ENCODE results near the gene TEN1. TPM values are rescaled to one million over a fixed set of nuclear protein-coding genes. Genes with fewer than 3 reads are reported as not detected.
A peak's percentile ranks its signal among the peaks of the same experiment; 100 is the strongest.

The TEN1 gene
- total and polyA plus RNA-seq, 8 donors = 19.3 to 32.2 (median 27.5) TPM

DNA sequence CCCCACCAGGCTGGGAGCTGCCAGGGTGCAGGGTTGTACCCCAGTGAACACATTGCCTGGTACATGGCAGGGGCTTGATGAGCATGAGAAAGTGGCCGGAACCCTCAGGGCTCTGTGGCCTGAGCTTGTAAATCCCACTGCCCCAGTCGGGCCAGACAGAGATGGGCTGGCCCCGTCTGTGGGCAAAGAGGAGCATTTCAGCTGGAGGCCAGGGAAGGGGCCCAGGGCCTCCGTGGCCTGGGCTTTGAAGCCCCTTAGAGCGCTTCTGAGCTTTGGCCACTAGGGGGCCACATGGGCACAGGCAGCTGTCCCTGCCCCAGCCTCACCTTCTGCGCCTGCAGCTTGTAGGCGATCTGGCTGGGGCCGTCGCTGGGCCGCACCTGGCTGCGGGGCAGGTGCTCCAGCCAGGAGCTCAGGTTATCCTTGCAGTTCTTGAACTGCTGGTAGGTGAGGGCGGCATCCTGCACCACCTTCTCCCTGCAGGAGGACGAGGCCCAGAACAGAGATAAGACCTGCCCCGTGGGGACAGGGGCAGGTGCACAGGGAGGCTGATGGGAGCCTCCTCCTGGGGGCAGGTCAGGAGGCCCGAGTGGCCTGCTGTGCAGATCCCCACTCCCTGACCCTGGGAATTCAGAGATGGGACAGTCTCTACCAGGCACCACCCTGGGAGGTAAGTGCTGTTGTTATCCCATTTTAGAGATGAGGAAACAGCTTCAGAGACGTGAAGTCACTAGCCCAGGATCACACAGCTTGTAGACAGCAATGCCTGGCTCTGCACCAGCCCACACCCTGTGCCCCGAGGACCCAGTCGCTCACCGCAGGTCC, 35.3 kb downstream of the TEN1 start:
- no peaks in the 10 kb centered on the region for H3K27me3 ChIP-seq
- peaks cover 0 to 3% of the 10 kb centered on the region in 2 donors for H3K4me1 ChIP-seq
- no peak overlapping the region for H3K4me3 ChIP-seq
- intact Hi-C loops (cut with DNase I) = no loop called here
- ATAC-seq (peak; percentile 95), DNase-seq (peak; percentile 46 to 91 (median 70))
- H3K36me3 ChIP-seq = peaks cover 0 to 21% of the 10 kb centered on the region in 2 donors
- H3K9me3 ChIP-seq = no peaks in the 10 kb centered on the region
- no peak overlapping the region for H3K27ac ChIP-seq
- TF ChIP-seq, protein P1, sequence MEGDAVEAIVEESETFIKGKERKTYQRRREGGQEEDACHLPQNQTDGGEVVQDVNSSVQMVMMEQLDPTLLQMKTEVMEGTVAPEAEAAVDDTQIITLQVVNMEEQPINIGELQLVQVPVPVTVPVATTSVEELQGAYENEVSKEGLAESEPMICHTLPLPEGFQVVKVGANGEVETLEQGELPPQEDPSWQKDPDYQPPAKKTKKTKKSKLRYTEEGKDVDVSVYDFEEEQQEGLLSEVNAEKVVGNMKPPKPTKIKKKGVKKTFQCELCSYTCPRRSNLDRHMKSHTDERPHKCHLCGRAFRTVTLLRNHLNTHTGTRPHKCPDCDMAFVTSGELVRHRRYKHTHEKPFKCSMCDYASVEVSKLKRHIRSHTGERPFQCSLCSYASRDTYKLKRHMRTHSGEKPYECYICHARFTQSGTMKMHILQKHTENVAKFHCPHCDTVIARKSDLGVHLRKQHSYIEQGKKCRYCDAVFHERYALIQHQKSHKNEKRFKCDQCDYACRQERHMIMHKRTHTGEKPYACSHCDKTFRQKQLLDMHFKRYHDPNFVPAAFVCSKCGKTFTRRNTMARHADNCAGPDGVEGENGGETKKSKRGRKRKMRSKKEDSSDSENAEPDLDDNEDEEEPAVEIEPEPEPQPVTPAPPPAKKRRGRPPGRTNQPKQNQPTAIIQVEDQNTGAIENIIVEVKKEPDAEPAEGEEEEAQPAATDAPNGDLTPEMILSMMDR (IDR thresholded peaks at IDR 0.05) = peak; percentile 97 to 98

DNA sequence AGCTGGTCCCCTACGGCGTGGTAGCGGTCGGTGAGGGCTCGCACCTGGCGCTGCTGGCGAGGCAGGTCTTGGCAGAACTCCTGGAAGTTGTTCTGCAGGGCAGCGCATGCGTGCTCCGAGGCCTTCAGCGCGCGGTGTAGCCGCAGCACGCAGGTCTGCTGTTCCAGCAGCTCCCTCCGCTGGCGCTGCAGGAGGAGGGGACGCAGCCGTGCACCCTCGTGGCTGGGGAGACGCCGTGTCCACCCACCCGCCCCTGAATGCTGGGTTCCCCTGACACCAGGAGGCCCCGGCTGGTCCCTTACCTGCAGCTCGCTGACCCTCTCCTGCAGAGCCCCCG, 35.9 kb downstream of the TEN1 start:
- Histone ChIP-seq H3K27me3 (no peaks in the 10 kb centered on the region), H3K4me1 (peaks cover 0 to 3% of the 10 kb centered on the region in 2 donors), H3K9me3 (no peaks in the 10 kb centered on the region), H3K36me3 (peaks cover 0 to 15% of the 10 kb centered on the region in 2 donors), H3K4me3 (no peak overlapping the region), H3K27ac (no peak overlapping the region)
- ATAC-seq (no peak), DNase-seq (peak in 1 of 4 donors; percentile 75)
- intact Hi-C loops (cut with DNase I) = no loop called here
- TF ChIP-seq, protein P1 (IDR thresholded peaks at IDR 0.05) = no peak

DNA sequence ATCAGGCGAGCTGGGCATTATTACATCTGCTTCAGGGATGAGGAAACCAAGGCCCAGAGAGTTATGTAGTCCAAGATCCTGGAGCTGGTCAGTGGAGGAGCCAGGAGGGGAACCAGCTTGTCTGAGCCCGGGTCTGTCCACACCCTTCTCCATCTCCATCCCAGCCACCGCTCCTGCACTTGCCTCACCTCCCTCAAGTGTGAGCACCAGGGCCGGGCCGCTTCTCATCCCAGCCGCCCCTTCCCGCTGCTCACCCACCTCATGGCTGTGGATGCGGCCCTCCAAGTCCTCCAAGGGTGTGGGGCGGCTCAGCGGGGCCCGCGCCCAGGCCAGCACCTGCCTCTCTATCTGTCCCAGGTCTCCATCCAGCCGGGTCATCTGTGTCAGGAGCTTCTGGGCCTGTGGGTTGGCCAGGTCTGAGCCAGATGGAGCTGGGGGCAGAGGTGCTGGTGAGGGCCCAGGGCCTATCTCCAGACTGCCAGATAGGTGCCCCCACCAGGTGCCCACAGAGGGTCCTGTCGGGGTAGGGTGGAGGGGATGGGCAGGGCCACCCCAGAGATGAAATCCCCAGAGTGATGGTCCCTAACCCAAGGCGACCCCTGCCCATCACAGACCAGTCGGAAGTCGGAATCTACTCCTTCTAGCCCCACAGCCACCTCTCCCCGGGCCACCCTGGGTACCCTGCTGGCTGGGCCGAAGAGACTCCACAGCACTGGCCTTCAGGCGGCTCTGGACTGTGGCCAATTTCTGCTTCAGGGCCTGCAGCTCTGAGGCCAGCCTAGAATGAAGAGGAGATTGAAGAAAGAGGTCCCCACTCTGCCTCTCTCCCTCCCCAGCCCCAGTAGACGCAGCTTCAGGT, 38.7 kb downstream of the TEN1 start:
- peaks cover 0 to 21% of the 10 kb centered on the region in 2 donors for H3K36me3 ChIP-seq
- DNase-seq (no peak), ATAC-seq (no peak)
- H3K4me3 ChIP-seq = no peak overlapping the region
- no peaks in the 10 kb centered on the region for H3K9me3 ChIP-seq
- peaks cover 0 to 14% of the 10 kb centered on the region in 2 donors for H3K27me3 ChIP-seq
- no peak overlapping the region for H3K27ac ChIP-seq
- TF ChIP-seq, protein P1 (IDR thresholded peaks at IDR 0.05) = no peak
- peaks cover 0 to 3% of the 10 kb centered on the region in 2 donors for H3K4me1 ChIP-seq
- intact Hi-C loops (cut with DNase I) = no loop called here

DNA sequence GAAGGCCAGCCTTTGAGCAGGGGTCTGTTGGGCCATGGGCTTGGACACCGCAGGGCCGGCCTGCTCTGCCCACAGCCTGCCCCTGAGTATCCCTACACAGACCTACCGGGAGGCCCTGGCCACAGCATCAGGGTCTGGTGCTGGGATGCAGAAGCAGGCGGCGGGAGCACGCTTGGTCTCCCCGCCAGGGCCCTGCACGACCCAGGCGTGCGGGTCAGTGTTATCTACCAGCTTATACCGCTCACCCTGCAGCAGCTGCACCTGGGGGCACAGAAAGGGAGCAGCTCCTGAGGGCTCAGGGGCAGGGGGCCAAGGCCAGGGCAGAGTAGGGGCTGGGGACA, 39.3 kb downstream of the TEN1 start:
- Histone ChIP-seq H3K4me3 (no peak overlapping the region), H3K27me3 (peaks cover 0 to 14% of the 10 kb centered on the region in 2 donors), H3K27ac (no peak overlapping the region), H3K4me1 (peaks cover 0 to 3% of the 10 kb centered on the region in 2 donors), H3K36me3 (peaks cover 0 to 27% of the 10 kb centered on the region in 2 donors), H3K9me3 (no peaks in the 10 kb centered on the region)
- TF ChIP-seq, protein P1 (IDR thresholded peaks at IDR 0.05) = no peak
- DNase-seq (no peak), ATAC-seq (no peak)
- intact Hi-C loops (cut with DNase I) = no loop called here

DNA sequence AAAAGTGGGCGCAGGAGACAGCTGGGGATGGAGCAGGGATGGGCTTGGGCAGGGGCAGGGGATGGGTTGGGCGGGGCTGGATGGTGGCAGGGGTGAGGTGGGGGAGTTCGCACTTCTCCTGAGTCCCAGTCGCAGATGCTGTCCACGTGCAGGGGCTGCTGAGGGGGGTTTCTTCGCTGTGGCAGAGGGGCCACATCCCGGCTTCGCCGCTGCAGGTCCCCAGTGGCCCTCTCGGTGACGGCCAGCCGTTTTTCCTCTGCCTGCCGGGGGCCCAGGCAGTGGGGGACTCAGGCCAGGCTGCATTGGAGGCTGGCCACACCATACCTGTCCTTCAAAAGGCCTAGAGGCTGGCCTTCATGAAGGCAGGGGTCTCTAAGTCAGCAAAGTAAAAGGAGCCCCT, 39.8 kb downstream of the TEN1 start:
- H3K4me3 ChIP-seq = no peak overlapping the region
- DNase-seq = no peak
- H3K4me1 ChIP-seq = peaks cover 0 to 3% of the 10 kb centered on the region in 2 donors
- intact Hi-C loops (cut with DNase I) = no loop called here
- no peak overlapping the region for H3K27ac ChIP-seq
- H3K9me3 ChIP-seq = no peaks in the 10 kb centered on the region
- TF ChIP-seq, protein P1 (IDR thresholded peaks at IDR 0.05) = no peak
- no peak for ATAC-seq
- peaks cover 0 to 27% of the 10 kb centered on the region in 2 donors for H3K36me3 ChIP-seq
- H3K27me3 ChIP-seq = peaks cover 0 to 14% of the 10 kb centered on the region in 2 donors
